Measurements from ENCODE around the gene NMRAL1.

DNA sequence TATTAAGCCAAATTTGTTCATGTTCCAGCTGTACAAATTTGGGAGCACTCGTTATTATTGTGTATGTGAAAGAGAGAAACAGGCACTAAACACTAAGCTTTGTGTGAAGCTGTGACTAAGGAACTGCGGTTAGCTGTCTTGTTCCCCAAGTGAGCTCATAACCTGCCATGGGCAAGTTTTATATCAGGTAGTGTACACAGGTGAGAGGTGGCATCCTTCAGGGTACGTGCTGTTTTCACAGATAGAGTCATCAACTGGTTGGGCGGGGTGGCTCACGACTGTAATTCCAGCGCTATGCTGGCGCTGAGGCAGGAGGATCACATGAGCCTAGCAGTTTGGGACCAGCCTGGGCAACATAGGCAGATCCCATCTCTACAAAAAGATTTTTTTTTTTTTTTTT, 45.9 kb downstream of the NMRAL1 start:
- TF ChIP-seq, protein P1, sequence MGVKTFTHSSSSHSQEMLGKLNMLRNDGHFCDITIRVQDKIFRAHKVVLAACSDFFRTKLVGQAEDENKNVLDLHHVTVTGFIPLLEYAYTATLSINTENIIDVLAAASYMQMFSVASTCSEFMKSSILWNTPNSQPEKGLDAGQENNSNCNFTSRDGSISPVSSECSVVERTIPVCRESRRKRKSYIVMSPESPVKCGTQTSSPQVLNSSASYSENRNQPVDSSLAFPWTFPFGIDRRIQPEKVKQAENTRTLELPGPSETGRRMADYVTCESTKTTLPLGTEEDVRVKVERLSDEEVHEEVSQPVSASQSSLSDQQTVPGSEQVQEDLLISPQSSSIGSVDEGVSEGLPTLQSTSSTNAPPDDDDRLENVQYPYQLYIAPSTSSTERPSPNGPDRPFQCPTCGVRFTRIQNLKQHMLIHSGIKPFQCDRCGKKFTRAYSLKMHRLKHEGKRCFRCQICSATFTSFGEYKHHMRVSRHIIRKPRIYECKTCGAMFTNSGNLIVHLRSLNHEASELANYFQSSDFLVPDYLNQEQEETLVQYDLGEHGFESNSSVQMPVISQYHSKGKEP (tag by site-specific recombination; IDR thresholded peaks at IDR 0.05): no peak
- TF ChIP-seq GLIS2 (tag by site-specific recombination; IDR thresholded peaks at IDR 0.05): no peak
- TF ChIP-seq, protein P2, sequence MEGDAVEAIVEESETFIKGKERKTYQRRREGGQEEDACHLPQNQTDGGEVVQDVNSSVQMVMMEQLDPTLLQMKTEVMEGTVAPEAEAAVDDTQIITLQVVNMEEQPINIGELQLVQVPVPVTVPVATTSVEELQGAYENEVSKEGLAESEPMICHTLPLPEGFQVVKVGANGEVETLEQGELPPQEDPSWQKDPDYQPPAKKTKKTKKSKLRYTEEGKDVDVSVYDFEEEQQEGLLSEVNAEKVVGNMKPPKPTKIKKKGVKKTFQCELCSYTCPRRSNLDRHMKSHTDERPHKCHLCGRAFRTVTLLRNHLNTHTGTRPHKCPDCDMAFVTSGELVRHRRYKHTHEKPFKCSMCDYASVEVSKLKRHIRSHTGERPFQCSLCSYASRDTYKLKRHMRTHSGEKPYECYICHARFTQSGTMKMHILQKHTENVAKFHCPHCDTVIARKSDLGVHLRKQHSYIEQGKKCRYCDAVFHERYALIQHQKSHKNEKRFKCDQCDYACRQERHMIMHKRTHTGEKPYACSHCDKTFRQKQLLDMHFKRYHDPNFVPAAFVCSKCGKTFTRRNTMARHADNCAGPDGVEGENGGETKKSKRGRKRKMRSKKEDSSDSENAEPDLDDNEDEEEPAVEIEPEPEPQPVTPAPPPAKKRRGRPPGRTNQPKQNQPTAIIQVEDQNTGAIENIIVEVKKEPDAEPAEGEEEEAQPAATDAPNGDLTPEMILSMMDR (tag by site-specific recombination; IDR thresholded peaks at IDR 0.05): no peak
- TF ChIP-seq, protein P3, sequence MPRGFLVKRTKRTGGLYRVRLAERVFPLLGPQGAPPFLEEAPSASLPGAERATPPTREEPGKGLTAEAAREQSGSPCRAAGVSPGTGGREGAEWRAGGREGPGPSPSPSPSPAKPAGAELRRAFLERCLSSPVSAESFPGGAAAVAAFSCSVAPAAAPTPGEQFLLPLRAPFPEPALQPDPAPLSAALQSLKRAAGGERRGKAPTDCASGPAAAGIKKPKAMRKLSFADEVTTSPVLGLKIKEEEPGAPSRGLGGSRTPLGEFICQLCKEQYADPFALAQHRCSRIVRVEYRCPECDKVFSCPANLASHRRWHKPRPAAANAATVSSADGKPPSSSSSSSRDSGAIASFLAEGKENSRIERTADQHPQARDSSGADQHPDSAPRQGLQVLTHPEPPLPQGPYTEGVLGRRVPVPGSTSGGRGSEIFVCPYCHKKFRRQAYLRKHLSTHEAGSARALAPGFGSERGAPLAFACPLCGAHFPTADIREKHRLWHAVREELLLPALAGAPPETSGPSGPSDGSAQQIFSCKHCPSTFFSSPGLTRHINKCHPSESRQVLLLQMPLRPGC (tag by site-specific recombination; IDR thresholded peaks at IDR 0.05): no peak

All from HEK293 (cell line).